ENCODE results near the gene SFMBT2.

DNA sequence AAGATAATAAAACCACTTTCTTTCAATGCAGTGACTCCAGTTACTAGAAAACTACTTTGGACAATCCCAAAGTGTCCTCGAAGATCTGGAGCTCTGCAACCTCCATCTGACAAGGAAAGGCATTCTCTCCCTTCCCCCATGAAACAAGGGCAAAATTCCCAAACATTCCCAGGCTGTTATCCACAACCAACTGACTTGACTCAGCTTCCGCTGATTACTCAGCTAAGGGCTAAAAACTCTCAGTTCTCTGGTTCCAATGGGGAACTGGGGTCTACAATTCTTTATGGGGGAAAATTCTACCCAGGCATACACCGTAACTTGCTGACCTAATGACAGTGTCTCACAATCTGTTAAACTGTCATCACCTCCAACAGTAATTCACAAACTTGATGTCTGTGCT lies 48.4 kb downstream of the SFMBT2 start:
- TF ChIP-seq, protein P1, sequence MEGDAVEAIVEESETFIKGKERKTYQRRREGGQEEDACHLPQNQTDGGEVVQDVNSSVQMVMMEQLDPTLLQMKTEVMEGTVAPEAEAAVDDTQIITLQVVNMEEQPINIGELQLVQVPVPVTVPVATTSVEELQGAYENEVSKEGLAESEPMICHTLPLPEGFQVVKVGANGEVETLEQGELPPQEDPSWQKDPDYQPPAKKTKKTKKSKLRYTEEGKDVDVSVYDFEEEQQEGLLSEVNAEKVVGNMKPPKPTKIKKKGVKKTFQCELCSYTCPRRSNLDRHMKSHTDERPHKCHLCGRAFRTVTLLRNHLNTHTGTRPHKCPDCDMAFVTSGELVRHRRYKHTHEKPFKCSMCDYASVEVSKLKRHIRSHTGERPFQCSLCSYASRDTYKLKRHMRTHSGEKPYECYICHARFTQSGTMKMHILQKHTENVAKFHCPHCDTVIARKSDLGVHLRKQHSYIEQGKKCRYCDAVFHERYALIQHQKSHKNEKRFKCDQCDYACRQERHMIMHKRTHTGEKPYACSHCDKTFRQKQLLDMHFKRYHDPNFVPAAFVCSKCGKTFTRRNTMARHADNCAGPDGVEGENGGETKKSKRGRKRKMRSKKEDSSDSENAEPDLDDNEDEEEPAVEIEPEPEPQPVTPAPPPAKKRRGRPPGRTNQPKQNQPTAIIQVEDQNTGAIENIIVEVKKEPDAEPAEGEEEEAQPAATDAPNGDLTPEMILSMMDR (conservative IDR thresholded peaks at IDR 0.05; ENCODE audit: low read depth, low read length) = no peak
- TF ChIP-seq MAFK (IDR thresholded peaks at IDR 0.05; ENCODE audit: low read depth, low read length) = no peak

Measured in IMR-90 (cell line).